Epidermal melanocyte (primary cell): ENCODE measurements around the gene H6PD.

Experiments
- DNase-seq: peaks from one replicate; pipeline ENCODE4 v3.0.0; 2011; ENCODE audit warnings: low spot score; ENCODE audit not compliant: insufficient read length

Gene H6PD

DNA sequence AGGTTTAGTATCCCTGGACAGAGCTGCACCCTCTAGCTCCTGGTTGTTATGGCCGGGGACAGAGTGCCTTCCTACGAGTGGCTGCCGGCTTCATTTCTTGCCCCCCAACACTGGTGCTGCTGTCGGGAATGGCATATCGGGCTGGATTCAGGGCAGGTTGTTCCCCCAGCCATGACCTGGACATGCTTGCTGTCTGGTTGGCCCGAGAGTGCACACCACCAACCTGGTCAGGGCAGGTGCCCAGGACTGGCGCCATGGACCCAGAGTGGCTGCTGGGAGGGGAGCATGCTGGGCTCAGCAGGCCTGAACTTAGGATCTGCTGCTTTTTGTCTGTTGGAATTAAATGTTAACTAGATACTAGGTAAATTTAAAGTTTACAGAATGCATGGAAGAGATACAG lies 21.8 kb downstream of the H6PD start:
- no peak for DNase-seq

DNA sequence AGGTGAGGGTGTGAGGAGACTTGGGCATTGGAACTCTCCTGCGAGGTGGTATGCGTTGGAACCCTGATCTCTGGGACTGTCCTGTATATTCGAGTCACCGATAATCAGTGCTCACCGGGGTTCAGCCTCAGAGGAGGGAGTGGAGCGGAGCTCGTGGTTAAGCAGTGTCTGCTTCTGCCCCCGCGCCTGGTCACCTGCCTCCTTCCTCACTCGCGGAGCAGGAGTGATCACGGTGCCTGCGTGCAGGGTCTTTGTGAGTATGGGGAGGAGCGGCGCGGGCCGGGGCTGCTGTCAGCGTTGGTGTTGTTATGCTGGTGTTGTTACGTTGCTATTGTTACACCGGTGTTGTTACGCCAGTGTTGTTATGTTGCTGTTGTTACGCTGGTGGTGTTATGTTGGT lies 23.3 kb downstream of the H6PD start:
- DNase-seq: no peak

DNA sequence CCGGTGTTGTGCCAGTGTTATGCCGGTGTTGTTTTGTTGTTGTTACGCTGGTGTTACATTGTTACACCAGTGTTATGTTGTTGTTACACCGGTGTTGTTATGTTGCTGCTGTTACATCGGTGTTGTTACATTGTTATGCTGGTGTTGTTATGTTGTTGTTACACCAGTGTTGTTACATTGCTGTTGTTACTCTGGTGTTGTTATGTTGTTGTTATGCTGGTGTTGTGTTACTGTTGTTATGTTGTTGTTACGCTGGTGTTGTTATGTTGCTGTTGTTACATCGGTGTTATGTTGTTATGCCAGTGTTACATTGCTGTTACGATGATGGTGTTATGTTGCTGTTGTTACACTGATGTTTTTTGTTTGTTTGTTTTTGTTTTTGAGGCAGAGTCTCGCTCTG lies 24.1 kb downstream of the H6PD start:
- no peak for DNase-seq

DNA sequence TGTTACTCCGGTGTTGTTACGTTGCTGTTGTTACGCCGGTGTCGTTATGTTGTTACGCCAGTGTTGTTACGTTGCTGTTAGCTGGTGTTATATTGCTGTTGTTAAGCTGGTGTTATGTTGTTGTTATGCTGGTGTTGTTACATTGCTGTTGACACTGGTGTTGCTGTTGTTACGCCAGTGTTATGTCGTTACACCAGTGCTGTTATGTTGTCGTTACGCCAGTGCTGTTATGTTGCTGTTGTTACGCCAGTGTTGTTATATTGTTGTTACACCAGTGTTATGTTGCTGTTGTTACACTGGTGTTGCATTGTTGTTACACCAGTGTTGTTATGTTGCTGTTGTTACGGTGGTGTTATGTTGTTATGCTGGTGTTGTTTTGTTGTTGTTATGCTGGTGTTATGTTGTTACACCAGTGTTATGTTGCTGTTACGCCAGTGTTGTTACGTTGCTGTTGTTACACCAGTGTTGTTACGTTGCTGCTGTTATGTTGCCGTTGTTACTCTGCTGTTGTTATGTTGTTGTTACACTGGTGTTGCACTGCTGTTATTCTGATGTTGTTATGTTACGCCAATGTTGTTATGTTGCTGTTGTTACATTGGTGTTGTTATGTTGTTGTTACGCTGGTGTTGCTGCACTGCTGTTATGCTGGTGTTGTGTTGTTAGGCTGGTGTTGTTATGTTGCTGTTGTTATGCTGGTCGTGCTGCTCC lies 25.6 kb downstream of the H6PD start:
- no peak for DNase-seq

DNA sequence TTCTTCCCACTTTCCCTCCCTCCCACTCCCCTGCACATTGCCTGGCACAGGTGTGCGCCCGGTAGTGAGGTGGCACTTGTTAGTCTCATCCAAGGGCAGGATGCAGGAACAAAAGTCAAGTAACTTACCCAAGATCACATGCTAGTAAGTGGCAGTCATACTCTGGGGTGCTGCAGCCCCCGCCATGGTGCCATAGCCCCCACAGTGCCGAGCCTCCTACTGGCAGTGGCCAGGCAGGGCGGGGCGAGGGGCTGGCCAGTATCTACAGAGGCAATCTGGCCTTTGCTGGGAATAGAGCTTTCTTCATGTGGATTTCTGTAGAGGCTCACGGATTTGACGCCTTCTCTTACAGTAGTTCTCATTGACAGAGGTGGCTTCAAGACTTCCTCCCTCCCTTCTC lies 26.9 kb downstream of the H6PD start:
- no peak for DNase-seq

DNA sequence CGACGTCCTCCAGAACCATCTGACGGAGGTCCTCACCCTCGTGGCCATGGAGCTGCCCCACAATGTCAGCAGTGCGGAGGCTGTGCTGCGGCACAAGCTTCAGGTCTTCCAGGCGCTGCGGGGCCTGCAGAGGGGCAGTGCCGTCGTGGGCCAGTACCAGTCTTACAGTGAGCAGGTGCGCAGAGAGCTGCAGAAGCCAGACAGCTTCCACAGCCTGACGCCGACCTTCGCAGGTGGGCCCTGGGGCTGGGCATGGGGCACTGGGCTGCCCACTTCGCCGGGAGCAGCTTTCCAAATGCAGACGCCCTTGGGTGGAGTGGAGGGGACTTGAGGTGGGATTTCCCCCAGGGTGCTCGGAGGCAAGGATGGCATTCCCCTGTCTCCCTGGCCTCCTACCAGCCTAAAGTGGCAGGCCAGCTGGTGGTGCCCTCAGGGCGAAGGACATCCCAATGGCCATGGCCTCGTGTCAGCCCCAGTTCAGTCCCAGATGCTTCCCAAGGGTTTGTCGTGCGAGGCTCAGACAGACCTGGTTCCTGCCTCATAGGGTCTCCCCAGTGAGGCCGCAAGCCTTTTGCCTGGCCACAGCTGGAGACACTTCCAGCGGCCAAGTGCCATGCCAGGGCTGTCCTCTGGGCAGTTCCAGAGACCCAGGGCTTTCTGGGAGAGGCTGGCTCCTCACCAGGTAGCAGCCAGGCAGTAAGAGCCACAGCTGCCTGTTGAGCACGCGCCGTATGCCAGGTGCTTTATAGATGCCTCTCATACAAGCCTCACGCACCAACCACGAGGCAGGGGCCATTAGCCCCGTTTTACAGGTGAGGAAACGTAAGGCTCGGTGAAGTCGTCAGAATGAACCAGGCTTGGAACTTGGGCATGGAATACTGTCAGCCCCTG lies 27.8 kb downstream of the H6PD start:
- DNase-seq: no peak

DNA sequence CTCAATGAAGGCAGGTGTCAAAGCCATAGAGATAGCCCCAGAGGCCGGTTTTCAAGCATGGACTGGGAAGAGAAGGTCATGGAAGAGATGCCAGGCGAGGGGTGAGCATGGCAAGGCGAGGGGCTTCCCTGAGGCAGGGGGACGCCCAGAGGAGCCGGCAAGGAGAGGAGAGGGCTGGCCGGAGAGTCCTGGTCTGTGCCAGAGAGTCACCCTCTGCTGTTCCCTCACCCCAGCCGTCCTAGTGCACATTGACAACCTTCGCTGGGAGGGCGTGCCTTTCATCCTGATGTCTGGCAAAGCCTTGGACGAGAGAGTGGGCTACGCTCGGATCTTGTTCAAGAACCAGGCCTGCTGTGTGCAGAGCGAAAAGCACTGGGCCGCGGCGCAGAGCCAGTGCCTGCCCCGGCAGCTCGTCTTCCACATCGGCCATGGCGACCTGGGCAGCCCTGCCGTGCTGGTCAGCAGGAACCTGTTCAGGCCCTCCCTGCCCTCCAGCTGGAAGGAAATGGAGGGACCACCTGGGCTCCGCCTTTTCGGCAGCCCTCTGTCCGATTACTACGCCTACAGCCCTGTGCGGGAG lies 28.8 kb downstream of the H6PD start:
- DNase-seq: no peak

DNA sequence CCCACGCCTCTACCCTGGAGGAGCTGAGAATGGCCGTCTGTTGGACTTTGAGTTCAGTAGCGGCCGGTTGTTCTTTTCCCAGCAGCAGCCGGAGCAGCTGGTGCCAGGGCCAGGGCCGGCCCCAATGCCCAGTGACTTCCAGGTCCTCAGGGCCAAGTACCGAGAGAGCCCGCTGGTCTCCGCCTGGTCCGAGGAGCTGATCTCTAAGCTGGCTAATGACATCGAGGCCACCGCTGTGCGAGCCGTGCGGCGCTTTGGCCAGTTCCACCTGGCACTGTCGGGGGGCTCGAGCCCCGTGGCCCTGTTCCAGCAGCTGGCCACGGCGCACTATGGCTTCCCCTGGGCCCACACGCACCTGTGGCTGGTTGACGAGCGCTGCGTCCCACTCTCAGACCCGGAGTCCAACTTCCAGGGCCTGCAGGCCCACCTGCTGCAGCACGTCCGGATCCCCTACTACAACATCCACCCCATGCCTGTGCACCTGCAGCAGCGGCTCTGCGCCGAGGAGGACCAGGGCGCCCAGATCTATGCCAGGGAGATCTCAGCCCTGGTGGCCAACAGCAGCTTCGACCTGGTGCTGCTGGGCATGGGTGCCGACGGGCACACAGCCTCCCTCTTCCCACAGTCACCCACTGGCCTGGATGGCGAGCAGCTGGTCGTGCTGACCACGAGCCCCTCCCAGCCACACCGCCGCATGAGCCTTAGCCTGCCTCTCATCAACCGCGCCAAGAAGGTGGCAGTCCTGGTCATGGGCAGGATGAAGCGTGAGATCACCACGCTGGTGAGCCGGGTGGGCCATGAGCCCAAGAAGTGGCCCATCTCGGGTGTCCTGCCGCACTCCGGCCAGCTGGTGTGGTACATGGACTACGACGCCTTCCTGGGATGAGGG lies 29.7 kb downstream of the H6PD start:
- no peak for DNase-seq

DNA sequence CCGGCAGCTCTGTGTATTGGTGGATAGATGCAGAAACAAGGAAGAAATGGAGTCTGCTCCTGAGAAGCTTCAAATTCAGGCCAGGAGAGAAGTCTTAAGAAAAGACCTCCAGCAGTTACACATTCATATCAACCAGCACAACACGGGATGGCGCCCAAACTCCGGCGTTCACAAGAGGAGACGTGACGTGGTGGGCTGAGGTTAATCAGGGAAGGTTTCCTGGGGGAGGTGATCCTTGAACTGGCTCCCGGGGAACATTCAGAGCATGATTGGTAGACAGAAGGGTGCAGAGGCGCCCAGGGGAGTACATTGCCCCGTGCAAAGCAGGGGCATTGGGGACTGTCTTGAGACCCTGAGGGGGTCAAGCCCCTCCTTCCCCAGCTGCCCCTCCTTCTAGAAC lies 30.5 kb downstream of the H6PD start:
- no peak for DNase-seq

DNA sequence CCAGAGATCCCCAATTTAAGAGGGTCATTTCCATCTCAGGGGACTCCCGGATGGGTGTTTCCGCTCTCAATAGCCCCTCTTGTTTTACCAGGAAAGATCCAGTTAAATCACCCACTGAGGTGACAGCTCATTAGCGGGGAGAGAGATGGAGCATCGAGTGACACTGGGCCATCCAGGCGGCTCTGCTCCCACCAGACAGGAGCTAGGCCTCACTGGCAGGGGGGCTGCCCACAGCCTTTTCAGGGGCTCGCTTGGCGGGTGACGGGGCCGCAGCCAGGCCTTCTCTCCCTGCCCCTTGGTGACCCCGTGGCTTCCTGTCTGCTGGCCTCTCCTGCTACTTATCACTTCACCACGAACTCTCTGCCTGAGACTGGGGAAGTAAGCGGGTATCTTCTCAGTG lies 31.4 kb downstream of the H6PD start:
- no peak for DNase-seq

DNA sequence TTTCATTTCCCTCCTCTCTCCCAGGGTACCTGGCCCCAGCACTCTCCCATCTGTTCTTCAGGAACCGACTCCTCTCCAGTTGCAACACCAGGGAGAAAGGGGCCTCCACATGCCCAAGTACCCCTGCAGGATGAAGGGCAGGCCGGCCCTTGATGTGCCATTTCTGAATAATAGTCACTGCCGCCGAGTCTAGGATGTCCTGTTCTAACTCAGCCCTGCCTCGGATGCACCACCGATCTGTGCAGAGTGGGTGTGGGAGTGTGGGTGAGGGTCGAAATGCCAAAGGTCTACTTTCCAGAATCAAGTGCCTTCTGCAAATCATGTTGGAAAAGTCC lies 32.7 kb downstream of the H6PD start:
- no peak for DNase-seq

DNA sequence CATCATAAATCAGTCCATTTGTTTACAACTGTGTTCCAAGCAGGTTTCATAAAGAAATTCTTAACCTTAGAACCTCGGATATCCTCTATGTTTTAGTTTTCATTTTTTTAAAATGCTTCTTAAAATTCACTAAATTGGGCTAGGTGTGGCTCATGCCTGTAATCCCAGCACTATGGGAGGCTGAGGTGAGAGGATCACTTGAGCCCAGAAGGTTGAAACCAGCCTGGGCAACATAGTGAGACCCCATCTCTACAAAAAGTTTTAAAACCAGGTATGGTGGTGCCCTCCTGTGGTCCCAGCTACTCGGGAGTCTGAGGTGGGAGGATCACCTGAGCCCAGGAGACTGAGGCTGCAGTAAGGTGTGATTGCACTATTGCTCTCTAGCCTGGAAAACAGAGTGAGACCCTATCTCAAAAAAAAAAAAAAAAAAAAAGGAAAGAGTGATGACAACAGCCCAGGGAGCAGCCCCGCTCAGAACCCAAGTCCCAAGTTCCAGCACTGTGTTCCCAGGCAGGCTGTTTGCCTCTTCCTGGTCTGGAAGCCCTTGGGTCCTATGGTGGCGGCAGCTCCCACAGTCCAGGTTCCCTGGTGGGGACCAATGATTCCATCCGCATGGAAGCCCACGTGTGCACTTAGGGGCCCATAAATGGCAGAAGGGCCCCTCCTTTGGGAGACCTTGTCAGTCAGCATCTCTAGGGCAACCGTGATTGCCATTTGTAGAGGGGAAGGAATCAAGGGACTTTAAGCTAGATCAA lies 33.4 kb downstream of the H6PD start:
- DNase-seq: no peak

DNA sequence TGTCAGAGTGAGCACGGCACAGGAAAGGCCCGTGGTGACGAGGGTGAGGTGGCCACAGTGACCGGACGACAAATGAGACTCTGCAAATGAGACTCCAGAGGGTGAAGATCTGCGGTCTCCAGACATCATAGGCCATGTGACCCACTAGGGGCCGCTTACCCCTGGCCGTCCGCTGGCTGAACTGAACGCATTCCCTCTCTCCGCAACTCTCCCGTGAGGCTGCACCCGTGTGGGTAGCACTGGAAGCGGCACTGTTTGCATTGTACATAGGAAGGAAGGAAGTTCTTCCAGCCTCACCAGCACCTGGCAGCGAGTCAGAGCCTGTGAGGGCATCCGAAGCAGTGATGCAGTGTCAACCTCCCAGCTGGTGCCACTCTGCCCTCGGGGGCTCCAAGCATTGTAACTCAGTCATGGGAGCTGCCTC lies 34.5 kb downstream of the H6PD start:
- no peak for DNase-seq

DNA sequence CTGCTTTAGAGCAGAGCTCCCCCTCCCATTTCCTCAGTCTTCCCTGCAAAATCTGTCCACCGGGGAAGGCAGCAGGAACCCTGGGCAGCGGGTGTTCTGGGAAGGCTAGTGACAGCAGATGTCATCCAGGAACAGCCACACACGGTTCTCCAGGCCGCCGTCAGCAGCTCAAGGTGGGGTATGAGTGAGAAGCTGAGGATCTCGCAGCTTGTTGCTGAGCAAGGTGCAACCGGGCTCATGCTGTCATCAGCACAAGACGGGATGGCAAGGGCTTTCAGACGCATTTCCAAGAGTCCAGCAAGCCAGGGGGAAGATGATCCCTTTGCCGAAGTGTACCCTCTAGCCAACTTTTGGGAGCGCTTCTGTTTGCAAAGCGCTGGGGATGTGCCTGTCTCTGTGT lies 35.1 kb downstream of the H6PD start:
- DNase-seq: no peak

DNA sequence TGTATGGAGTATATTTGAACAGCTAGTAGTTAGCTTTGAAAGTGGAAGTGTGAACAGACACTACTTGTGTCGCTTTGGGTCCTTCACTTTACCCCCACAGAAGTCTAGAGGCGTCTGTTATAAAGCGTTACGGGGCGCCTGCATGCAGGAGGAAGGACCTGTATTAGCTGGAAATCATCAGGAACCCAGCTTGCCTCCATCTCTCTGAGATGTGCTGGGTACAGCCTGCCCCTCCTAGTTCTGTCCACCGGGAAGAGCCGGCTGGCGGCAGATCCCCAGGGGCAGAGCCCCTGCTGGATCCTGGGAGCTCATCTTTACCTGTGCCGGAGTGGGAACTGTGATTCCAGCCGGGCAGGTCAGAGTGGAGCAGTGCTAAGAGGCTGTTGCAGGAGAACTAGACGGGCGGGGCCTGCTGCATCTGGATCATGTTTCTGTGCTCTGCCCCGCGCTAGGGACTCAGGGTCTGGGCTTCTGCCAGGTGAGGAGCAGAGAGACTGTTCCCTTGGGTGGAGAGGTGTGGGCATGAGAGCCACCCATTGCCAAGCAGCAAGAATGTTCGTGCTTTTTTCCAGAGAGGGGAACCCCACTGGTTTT lies 35.8 kb downstream of the H6PD start:
- no peak for DNase-seq

DNA sequence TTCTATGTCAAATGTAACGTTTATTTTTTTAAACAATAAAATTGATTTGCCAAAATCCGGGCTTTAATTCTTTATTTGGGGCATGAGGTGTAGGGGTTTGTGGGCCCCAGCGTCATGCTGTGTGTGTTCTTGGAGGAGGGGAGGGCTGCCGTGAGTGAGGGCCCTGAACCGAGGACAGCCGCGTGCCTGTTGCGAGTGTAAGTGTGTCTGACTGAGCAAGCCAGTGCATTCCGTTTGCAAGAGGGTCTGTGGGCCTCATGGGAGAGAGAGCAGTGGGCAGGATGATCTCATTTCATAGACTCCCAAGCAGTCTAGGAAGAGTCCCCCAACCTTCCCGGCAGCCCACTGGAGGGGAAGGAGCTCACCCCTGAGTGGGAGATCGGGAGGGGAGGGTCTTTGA lies 36.7 kb downstream of the H6PD start:
- DNase-seq: no peak

DNA sequence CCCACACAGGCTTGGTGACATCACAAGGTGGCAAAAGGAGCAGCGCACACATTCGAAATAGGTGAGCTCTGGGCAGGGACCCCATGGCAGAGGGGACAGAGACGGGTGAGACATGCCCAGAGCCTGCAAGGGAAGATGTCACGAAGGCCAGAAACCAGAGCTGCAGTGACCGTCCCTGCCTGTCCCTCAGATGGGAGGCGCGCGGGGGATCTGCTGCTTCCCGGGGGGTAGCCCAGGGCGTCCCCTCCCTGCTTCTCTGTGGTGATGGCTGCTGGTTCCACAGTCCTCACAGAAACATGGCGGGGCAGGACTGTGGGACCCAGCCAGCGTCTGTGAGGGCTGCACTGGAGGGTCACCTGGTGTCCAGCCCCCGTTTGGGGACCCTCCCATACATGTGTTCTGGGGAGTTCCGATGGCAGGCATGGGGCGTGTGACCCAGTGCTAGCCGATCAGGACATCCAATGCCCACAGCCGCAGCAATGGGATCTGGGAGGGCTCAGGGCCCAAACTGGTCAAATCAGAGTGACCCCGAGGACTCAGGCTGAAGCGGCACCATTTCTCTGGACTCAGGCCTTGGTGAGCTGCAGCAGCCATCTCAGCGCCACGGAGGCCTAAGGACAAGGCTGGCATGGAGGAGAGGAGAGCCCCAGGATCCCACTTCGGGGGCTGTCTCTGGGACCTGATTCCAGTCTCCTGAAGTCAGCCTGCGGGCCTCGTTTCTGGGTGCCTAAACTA lies 37.5 kb downstream of the H6PD start:
- no peak for DNase-seq

DNA sequence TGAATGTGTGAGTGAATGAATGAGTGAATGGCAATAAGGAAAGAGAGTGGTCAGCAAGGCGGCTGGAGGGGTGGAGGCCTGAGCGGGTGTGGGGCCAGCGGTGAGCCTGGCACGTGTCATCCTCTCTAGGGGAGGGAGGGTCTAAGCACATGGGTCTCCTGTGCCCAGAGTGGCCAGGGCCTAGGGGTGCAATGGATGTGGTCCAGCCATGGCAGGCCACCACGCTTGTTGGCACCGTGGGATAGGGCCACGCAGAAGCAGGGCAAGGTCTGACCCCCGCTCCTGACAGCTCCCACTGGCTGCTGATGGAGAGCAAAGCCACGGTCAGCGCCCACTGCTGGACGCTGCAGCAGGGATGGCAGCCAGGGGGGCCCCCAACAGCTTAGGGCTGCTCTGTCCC lies 38.6 kb downstream of the H6PD start:
- no peak for DNase-seq

DNA sequence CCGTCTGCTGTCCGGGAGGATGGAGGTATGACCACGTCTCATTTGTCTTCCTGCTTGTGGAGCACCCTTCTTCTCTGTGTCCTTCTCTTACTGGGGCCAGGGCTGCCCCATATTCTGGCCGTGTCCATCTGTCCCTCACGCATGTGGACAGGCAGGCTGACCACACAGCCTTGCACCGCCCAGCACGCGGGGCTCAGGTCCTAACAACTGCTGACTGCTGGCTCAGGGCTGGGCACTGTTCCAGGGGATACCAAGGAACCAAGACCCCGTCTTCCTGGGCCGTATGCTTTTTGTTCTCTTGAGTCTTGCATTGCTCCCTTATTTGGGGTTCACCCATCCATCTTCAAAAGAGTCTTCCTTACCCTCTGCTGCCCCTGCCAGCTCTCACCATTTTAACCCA lies 40.6 kb downstream of the H6PD start:
- DNase-seq: no peak

DNA sequence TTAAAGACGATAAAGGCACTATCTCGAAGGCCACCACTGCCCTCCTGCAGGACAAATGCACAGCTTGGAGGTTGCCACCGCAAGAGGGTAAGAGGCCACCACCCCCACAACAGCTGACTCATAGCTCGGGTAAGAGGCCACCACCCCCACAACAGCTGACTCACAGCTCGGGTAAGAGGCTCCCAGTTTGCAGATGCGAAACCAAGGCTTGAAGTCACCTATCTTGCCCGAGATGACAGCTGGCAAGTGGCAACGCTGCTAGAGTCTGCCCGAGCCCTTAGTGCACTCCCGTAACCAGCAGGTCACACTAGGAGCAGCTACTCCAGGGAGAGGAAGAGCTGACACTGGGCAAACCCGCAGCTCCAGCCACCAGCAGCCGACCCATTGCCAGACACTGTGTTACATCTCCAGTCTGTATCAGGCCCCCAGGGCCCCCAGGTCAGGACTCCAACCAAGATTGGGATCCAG lies 41.0 kb downstream of the H6PD start:
- peak; percentile 65 for DNase-seq
